Stimulated activated CD4-positive, alpha-beta T cell treated with anti-CD3 and anti-CD28 coated beads, Interleukin-4, amount 100 ng/mL, for 1 hour (primary cell): ENCODE results near the gene PYGB.
"Not testable (repeated sequence)": the region's sequence is repeated elsewhere in the genome, so short reads cannot be mapped to it uniquely, and the experiment has no call there.

ENCODE experiments used
- DNase-seq: peaks from one replicate; pipeline ENCODE4 v3.0.0-alpha.2; 2020

PYGB gene

GRCh38 chr20:25249198-25249931 is 1.5 kb downstream of the PYGB start:
- no peak for DNase-seq

DNA sequence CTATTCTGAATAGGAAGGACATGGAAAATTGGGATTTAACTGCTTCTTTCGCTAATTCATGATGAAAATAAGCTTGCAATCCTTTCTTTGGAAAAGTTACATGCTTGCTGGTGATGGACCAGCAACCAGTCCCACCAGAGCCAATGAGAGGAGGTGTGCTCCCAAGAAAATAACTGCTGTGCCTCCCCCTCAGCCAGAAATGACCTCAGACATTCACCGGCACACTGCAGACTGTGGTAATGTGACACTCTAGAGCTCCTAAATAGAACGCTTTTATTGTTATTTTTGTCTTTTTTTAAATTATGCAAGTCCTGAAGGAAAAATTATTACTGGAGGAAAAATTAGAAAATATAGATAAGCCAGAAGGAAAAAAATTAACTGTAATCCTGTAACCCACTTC is 2.6 kb downstream of the PYGB start:
- no peak for DNase-seq

- DNase-seq, result no peak
Observed at GRCh38 chr20:25251019-25251418, 3.1 kb downstream of the PYGB start.

GRCh38 chr20:25251558-25251957 is 3.7 kb downstream of the PYGB start:
- no peak for DNase-seq

DNA sequence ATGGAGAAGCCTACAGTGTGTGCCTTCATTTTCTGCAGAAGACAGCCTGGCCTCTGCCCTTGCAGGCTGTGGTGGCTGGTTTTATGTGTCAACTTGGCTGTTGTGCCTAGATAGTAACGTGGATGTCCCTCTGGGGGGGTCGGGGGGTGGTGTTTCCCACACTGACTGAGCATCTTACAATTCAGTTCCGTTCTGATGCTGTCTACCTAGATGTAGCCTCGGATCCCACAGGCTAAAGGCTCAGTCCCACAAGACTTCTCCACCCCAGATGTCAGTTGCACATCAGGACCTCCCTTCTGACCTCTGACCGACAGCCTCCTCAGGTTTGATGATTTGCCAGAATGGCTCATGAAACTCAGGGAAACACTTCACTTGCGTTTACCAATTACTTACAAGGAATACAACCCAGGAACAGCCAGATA is 4.4 kb downstream of the PYGB start:
- DNase-seq, result no peak

DNA sequence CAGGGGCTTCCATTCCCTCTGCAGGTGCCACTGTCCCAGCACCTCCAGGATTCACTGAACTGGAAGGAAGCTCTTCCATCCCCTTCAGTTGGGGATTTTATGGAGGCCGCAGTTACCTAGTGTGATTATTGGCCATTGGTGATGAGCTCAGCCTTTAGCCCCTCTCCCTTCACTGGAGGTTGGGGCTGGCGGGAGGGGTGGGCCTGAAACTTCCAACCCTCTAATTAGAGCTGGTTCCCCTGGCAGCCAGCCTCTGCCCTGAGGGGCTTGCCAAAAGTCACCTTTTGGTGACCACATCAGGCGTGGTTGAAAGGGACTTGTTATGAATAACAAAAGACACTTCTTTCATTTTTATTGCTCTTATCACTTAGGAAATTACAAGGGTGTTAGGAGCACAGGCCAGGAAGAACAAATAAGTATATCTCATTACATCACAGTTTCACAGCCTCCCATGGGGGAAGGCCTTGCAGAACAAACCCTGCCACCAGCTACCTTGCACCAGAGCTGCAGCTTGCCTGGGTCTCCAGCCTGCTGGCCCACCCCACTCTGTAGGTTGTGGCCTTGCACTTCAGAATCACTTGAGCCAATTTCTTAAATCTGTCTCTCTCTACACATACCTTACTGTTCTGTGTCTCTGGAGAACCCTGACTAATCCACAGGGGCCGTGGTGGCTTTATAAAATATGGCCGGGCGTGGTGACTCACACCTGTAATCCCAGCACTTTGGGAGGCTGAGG is 5.0 kb downstream of the PYGB start:
- DNase-seq, result no peak

DNA sequence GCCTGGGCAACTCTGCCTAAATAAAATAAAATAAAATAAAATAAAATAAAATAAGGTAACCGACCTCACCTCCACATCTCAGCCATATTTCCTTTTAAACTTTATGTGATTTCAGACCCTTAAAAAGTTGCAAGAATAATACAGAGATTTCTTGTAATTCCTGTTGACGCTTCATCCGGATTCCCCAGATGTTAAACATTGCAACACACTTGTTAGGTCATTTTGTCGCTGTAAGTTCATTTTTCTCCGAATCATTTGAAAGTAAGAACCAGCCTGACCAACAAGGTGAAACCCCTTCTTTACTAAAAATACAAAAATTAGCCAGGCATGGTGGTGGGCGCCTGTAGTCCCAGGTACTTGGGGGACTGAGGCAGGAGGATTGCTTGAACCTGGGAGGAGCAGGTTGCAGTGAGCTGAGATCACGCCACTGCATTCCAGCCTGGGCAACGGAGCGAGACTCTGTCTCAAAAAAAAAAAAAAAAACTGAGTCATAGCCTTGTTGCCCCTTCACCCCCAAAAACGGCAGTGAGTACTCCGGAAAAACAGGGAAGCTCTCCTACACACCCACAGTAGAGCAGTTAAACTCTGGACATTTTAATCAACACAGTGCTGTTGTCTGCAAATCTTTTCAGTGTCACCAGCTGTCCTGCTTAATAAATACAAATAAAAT is 5.9 kb downstream of the PYGB start:
- DNase-seq, result no peak

GRCh38 chr20:25254571-25254970 is 6.7 kb downstream of the PYGB start:
- DNase-seq, result no peak

GRCh38 chr20:25254986-25255680 is 7.2 kb downstream of the PYGB start:
- DNase-seq, result no peak

- DNase-seq, result no peak
Observed at GRCh38 chr20:25256226-25256859, 8.5 kb downstream of the PYGB start.

- no peak for DNase-seq
Observed at GRCh38 chr20:25257130-25257529, 9.2 kb downstream of the PYGB start.

DNA sequence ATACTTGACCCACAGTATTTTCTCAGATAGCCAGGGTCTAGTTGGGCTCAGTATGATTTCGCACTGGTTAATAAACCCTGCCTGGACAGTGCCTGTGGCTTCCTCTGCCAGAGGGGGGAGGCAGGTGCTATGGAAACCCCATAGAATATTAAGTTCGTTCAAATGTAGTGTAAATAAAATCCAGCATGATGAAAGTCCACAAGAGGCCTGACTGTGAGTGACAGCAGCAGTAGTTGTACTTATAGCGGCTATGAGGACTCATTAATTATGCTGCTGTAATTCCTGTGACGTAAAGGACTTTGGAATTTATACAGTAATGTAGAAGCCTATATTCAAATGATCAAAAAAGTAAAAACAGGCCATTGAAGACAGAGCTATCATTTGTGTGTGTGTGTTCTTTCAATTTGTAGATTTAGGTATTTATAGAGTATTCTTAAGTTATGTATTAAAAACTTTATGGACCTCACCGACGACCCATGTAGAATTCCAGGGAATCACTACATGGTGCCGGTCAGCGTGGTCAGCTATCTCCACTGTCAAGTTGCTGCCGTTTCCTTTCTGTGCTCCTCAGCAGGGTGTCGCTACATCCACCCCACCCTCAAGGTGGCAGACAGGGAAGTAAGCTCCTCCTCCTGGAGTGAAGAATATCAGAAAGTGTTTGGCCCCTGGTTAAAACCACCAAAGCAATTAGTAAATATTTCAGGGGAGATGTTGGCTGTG is 10.0 kb downstream of the PYGB start:
- no peak for DNase-seq

- no peak for DNase-seq
Observed at GRCh38 chr20:25258476-25258805, 10.6 kb downstream of the PYGB start.

GRCh38 chr20:25258828-25259227 is 10.9 kb downstream of the PYGB start:
- DNase-seq, result no peak

- DNase-seq, result no peak
Observed at GRCh38 chr20:25259358-25259757, 11.5 kb downstream of the PYGB start.

GRCh38 chr20:25259788-25260254 is 11.9 kb downstream of the PYGB start:
- DNase-seq, result no peak

DNA sequence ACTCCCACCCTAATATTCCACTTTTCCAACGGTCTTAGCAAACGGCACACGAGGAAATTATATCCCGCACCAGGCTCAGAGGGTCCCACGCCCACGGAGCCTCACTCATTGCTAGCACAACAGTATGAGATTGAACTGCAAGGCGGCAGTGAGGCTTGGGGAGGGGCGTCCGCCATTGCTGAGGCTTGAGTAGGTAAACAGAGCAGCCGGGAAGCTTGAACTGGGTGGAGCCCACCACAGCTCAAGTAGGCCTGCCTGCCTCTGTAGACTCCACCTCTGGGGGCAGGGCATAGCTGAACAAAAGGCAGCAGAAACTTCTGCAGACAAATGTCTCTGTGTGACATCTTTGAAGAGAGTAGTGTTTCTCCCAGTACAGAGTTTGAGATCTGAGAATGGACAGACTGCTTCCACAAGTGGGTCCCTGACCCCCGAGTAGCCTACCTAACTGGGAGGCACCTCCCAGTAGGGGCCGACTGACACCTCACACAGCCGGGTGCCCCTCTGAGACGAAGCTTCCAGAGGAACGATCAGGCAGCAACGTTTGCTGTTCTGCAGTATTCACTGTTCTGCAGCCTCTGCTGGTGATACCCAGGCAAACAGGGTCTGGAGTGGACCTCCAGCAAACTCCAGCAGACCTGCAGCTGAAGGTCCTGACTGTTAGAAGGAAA is 13.0 kb downstream of the PYGB start:
- not testable (repeated sequence) for DNase-seq

GRCh38 chr20:25269057-25269832 is 21.4 kb downstream of the PYGB start:
- DNase-seq, result no peak

DNA sequence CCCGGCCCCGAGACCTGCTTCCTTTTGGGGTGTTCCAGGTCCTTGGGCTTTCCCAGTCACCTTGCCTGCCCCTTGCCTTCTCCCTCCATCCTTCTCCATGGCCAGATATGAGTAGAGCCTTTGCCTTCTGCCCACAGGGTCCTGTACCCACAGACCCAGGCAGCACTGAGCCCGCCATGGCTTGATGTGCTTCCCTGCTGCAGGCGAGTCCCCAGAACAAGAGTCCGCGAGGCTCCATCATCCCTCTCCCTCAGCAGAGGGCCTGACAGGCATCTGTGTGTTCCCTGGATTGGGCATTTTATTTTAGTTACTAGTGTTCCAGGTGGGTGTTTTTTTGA is 21.9 kb downstream of the PYGB start:
- no peak for DNase-seq

- DNase-seq, result no peak
Observed at GRCh38 chr20:25270829-25271251, 23.0 kb downstream of the PYGB start.
